ENCODE results near the gene KIF6.
A peak's percentile ranks its signal among the peaks of the same experiment; 100 is the strongest.

KIF6 gene

DNA sequence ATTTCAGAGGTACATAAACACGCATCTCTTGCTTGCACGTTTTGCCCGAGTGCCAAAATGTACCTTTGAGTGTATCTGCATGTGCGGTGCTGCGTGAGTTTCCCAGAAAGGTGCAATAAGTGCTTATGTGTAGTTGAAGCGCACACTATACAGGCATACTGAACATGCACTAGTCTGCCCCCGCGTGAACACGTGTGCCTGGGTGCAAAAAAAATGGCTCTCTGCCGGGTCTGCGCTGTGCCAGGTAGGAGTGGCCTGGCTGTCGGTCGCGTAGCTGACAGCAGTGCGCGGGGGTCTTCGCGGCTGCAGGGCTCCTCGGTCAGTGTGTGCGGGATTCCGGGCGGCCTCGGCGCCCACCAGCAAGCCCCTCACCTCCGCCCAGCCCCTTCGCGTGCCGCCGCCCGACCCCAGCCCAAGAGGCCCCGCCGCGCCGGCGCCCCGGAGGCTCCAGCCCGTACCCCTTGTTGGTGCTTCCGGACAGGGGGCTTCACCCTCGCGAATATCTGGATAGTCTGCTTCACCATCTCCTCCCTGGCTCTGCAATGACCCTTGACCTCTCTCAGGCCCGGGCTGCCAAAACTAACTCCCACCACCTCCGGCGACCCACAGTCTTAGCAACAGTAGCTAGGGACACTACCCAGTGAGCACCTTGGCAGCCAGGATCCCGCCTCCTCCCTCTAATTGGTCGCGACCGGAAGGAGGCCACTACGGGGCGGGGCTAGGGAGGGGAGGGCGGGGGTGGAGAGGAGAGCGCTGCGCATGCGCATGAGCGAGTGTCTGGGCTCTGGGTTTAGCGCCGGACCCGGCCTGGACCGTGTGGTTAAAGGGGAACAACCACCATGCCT is at the start of gene KIF6 (continued):
- TF ChIP-seq, protein P1, sequence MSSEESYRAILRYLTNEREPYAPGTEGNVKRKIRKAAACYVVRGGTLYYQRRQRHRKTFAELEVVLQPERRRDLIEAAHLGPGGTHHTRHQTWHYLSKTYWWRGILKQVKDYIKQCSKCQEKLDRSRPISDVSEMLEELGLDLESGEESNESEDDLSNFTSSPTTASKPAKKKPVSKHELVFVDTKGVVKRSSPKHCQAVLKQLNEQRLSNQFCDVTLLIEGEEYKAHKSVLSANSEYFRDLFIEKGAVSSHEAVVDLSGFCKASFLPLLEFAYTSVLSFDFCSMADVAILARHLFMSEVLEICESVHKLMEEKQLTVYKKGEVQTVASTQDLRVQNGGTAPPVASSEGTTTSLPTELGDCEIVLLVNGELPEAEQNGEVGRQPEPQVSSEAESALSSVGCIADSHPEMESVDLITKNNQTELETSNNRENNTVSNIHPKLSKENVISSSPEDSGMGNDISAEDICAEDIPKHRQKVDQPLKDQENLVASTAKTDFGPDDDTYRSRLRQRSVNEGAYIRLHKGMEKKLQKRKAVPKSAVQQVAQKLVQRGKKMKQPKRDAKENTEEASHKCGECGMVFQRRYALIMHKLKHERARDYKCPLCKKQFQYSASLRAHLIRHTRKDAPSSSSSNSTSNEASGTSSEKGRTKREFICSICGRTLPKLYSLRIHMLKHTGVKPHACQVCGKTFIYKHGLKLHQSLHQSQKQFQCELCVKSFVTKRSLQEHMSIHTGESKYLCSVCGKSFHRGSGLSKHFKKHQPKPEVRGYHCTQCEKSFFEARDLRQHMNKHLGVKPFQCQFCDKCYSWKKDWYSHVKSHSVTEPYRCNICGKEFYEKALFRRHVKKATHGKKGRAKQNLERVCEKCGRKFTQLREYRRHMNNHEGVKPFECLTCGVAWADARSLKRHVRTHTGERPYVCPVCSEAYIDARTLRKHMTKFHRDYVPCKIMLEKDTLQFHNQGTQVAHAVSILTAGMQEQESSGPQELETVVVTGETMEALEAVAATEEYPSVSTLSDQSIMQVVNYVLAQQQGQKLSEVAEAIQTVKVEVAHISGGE (tag by site-specific recombination; conservative IDR thresholded peaks at IDR 0.05; ENCODE audit: low read depth) = peak; percentile 30; the same call in 1 of the 2 replicates
- TF ChIP-seq, protein P2, sequence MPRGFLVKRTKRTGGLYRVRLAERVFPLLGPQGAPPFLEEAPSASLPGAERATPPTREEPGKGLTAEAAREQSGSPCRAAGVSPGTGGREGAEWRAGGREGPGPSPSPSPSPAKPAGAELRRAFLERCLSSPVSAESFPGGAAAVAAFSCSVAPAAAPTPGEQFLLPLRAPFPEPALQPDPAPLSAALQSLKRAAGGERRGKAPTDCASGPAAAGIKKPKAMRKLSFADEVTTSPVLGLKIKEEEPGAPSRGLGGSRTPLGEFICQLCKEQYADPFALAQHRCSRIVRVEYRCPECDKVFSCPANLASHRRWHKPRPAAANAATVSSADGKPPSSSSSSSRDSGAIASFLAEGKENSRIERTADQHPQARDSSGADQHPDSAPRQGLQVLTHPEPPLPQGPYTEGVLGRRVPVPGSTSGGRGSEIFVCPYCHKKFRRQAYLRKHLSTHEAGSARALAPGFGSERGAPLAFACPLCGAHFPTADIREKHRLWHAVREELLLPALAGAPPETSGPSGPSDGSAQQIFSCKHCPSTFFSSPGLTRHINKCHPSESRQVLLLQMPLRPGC (tag by site-specific recombination; IDR thresholded peaks at IDR 0.05) = no peak
- no peak for TF ChIP-seq ZNF701 (tag by site-specific recombination; IDR thresholded peaks at IDR 0.05)
- TF ChIP-seq, protein P3, sequence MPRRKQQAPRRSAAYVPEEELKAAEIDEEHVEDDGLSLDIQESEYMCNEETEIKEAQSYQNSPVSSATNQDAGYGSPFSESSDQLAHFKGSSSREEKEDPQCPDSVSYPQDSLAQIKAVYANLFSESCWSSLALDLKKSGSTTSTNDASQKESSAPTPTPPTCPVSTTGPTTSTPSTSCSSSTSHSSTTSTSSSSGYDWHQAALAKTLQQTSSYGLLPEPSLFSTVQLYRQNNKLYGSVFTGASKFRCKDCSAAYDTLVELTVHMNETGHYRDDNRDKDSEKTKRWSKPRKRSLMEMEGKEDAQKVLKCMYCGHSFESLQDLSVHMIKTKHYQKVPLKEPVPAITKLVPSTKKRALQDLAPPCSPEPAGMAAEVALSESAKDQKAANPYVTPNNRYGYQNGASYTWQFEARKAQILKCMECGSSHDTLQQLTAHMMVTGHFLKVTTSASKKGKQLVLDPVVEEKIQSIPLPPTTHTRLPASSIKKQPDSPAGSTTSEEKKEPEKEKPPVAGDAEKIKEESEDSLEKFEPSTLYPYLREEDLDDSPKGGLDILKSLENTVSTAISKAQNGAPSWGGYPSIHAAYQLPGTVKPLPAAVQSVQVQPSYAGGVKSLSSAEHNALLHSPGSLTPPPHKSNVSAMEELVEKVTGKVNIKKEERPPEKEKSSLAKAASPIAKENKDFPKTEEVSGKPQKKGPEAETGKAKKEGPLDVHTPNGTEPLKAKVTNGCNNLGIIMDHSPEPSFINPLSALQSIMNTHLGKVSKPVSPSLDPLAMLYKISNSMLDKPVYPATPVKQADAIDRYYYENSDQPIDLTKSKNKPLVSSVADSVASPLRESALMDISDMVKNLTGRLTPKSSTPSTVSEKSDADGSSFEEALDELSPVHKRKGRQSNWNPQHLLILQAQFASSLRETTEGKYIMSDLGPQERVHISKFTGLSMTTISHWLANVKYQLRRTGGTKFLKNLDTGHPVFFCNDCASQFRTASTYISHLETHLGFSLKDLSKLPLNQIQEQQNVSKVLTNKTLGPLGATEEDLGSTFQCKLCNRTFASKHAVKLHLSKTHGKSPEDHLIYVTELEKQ (tag by site-specific recombination; IDR thresholded peaks at IDR 0.05; ENCODE audit: borderline replicate concordance) = no peak
- TF ChIP-seq ZNF335 (tag by site-specific recombination; conservative IDR thresholded peaks at IDR 0.05) = peak; percentile 86
- TF ChIP-seq EGR2 (tag by site-specific recombination; IDR thresholded peaks at IDR 0.05; ENCODE audit: low read depth) = peak; percentile 53
- peak; percentile 35 for TF ChIP-seq ZBTB20 (tag by site-specific recombination; IDR thresholded peaks at IDR 0.05)
- peak; percentile 73 for TF ChIP-seq BCL11A (tag by site-specific recombination; IDR thresholded peaks at IDR 0.05; ENCODE audit: low read depth)
- peak; percentile 60 for TF ChIP-seq KLF9 (tag by site-specific recombination; IDR thresholded peaks at IDR 0.05; ENCODE audit: low read depth)
- TF ChIP-seq, protein P4, sequence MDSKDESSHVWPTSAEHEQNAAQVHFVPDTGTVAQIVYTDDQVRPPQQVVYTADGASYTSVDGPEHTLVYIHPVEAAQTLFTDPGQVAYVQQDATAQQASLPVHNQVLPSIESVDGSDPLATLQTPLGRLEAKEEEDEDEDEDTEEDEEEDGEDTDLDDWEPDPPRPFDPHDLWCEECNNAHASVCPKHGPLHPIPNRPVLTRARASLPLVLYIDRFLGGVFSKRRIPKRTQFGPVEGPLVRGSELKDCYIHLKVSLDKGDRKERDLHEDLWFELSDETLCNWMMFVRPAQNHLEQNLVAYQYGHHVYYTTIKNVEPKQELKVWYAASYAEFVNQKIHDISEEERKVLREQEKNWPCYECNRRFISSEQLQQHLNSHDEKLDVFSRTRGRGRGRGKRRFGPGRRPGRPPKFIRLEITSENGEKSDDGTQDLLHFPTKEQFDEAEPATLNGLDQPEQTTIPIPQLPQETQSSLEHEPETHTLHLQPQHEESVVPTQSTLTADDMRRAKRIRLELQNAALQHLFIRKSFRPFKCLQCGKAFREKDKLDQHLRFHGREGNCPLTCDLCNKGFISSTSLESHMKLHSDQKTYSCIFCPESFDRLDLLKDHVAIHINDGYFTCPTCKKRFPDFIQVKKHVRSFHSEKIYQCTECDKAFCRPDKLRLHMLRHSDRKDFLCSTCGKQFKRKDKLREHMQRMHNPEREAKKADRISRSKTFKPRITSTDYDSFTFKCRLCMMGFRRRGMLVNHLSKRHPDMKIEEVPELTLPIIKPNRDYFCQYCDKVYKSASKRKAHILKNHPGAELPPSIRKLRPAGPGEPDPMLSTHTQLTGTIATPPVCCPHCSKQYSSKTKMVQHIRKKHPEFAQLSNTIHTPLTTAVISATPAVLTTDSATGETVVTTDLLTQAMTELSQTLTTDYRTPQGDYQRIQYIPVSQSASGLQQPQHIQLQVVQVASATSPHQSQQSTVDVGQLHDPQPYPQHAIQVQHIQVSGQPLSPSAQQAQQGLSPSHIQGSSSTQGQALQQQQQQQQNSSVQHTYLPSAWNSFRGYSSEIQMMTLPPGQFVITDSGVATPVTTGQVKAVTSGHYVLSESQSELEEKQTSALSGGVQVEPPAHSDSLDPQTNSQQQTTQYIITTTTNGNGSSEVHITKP (tag by site-specific recombination; IDR thresholded peaks at IDR 0.05) = peak; percentile 84
- no peak for TF ChIP-seq ZNF48 (tag by site-specific recombination; IDR thresholded peaks at IDR 0.05)
- TF ChIP-seq, protein P5, sequence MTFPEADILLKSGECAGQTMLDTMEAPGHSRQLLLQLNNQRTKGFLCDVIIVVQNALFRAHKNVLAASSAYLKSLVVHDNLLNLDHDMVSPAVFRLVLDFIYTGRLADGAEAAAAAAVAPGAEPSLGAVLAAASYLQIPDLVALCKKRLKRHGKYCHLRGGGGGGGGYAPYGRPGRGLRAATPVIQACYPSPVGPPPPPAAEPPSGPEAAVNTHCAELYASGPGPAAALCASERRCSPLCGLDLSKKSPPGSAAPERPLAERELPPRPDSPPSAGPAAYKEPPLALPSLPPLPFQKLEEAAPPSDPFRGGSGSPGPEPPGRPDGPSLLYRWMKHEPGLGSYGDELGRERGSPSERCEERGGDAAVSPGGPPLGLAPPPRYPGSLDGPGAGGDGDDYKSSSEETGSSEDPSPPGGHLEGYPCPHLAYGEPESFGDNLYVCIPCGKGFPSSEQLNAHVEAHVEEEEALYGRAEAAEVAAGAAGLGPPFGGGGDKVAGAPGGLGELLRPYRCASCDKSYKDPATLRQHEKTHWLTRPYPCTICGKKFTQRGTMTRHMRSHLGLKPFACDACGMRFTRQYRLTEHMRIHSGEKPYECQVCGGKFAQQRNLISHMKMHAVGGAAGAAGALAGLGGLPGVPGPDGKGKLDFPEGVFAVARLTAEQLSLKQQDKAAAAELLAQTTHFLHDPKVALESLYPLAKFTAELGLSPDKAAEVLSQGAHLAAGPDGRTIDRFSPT (tag by site-specific recombination; IDR thresholded peaks at IDR 0.05) = 0 out of 2 replicates have a peak, but pooled peaks have one; percentile 24
- 0 out of 2 replicates have a peak, but pooled peaks have one; percentile 12 for TF ChIP-seq SP7 (tag by site-specific recombination; IDR thresholded peaks at IDR 0.05)
- TF ChIP-seq ZNF785 (tag by site-specific recombination; IDR thresholded peaks at IDR 0.05) = 0 out of 2 replicates have a peak, but pooled peaks have one; percentile 23
- TF ChIP-seq MZF1 (tag by site-specific recombination; IDR thresholded peaks at IDR 0.05; ENCODE audit: borderline replicate concordance) = no peak
- TF ChIP-seq, protein P6, sequence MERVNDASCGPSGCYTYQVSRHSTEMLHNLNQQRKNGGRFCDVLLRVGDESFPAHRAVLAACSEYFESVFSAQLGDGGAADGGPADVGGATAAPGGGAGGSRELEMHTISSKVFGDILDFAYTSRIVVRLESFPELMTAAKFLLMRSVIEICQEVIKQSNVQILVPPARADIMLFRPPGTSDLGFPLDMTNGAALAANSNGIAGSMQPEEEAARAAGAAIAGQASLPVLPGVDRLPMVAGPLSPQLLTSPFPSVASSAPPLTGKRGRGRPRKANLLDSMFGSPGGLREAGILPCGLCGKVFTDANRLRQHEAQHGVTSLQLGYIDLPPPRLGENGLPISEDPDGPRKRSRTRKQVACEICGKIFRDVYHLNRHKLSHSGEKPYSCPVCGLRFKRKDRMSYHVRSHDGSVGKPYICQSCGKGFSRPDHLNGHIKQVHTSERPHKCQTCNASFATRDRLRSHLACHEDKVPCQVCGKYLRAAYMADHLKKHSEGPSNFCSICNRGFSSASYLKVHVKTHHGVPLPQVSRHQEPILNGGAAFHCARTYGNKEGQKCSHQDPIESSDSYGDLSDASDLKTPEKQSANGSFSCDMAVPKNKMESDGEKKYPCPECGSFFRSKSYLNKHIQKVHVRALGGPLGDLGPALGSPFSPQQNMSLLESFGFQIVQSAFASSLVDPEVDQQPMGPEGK (tag by site-specific recombination; IDR thresholded peaks at IDR 0.05) = peak; percentile 17
- peak; percentile 71 for TF ChIP-seq SP3 (tag by site-specific recombination; IDR thresholded peaks at IDR 0.05)
- TF ChIP-seq GLI2 (tag by site-specific recombination; IDR thresholded peaks at IDR 0.05; ENCODE audit: borderline replicate concordance, low read depth) = no peak
- TF ChIP-seq ZIC2 (tag by site-specific recombination; IDR thresholded peaks at IDR 0.05) = 0 out of 2 replicates have a peak, but pooled peaks have one; percentile 22
- TF ChIP-seq RBAK (tag by site-specific recombination; IDR thresholded peaks at IDR 0.05) = no peak
- TF ChIP-seq ZNF175 (tag by site-specific recombination; IDR thresholded peaks at IDR 0.05) = no peak
